GM12878 (cell line): ENCODE data around the gene SC5D. TPM values are rescaled to one million over a fixed set of nuclear protein-coding genes. Genes with fewer than 3 reads are reported as not detected.

ENCODE experiments used
- ASH2L ChIP-seq: fragments of 300-600, 200-600 bp; sonication (generic); IDR thresholded peaks from 2 replicates; pipeline ENCODE4 v1.6.1; 2017; ENCODE audit warnings: low read depth, mild to moderate bottlenecking, borderline replicate concordance
- BACH1 ChIP-seq: fragments of 450-650 bp; IDR thresholded peaks from 2 replicates; pipeline ENCODE4 v1.6.1; 2017; ENCODE audit warnings: mild to moderate bottlenecking, borderline replicate concordance
- BCL11A ChIP-seq: IDR thresholded peaks from 2 replicates; pipeline ENCODE4 v1.6.1; 2011; ENCODE audit warnings: low read depth, low read length
- BHLHE40 ChIP-seq, 2 experiments: fragments of 450-650 bp in 1 of 2; IDR thresholded peaks; 2 replicates each; pipeline ENCODE4 v1.6.1; 2011 to 2017; ENCODE audit warnings: low read depth in 2 of 2, borderline replicate concordance in 1 of 2, improper control_type of control experiment in 1 of 2, low read length in 1 of 2, mild to moderate bottlenecking in 1 of 2
- CBFB ChIP-seq: IDR thresholded peaks from 2 replicates; pipeline ENCODE4 v1.6.1; 2016; ENCODE audit warnings: antibody characterized with exemption, low read depth
- CHD1 ChIP-seq: IDR thresholded peaks from 2 replicates; pipeline ENCODE4 v1.6.1; 2012; ENCODE audit warnings: low read depth, low read length, improper control_type of control experiment
- CHD4 ChIP-seq: fragments of 200-600 bp; sonication (generic); IDR thresholded peaks from 2 replicates; pipeline ENCODE4 v1.6.1; 2016; ENCODE audit warnings: mild to moderate bottlenecking
- GATAD2B ChIP-seq: fragments of 450-650 bp; conservative IDR thresholded peaks from 2 replicates; pipeline ENCODE4 v1.6.1; 2017; ENCODE audit warnings: low read depth, mild to moderate bottlenecking, moderate library complexity
- KAT2A ChIP-seq: conservative IDR thresholded peaks from 2 replicates; pipeline ENCODE4 v1.6.1; 2011; ENCODE audit warnings: low read depth, low read length; ENCODE audit not compliant: control insufficient read depth
- MEF2B ChIP-seq: fragments of 450-650 bp; IDR thresholded peaks from 2 replicates; pipeline ENCODE4 v1.6.1; 2018; ENCODE audit warnings: mild to moderate bottlenecking, moderate library complexity; ENCODE audit not compliant: partially characterized antibody, poor library complexity, severe bottlenecking
- NFYB ChIP-seq: IDR thresholded peaks from 2 replicates; pipeline ENCODE4 v1.6.1; 2011; ENCODE audit warnings: low read depth, mild to moderate bottlenecking, low read length, improper control_type of control experiment, moderate library complexity; ENCODE audit not compliant: insufficient read depth
- POLR2A ChIP-seq: IDR thresholded peaks from 2 replicates; pipeline ENCODE4 v1.6.1; 2011; ENCODE audit warnings: low read depth, mild to moderate bottlenecking, low read length
- POLR2AphosphoS5 ChIP-seq: IDR thresholded peaks from 2 replicates; pipeline ENCODE4 v1.6.1; 2011; ENCODE audit warnings: mild to moderate bottlenecking, low read length, inconsistent platforms
- RAD51 ChIP-seq: fragments of 450-650 bp; IDR thresholded peaks from 2 replicates; pipeline ENCODE4 v1.6.1; 2016; ENCODE audit warnings: moderate library complexity, mild to moderate bottlenecking, inconsistent platforms
- SREBF1 ChIP-seq: IDR thresholded peaks from 2 replicates; pipeline ENCODE4 v1.6.1; 2012; ENCODE audit warnings: mild to moderate bottlenecking, low read length
- TCF3 ChIP-seq: IDR thresholded peaks from 2 replicates; pipeline ENCODE4 v1.6.1; 2012; ENCODE audit warnings: low read depth, mild to moderate bottlenecking, low read length, borderline replicate concordance; ENCODE audit not compliant: insufficient read depth
- ZSCAN29 ChIP-seq: fragments of 450-650 bp; IDR thresholded peaks from 2 replicates; pipeline ENCODE4 v1.6.1; 2017; ENCODE audit warnings: mild to moderate bottlenecking, moderate library complexity
- polyA plus RNA-seq, 11 experiments: library from polyadenylated mRNA; depleted of rRNA in 4 of 11; unstranded in 6 of 11; stranded (reverse) in 5 of 11; fragments of >200 nt; fragmentation: Nextera tagmentation in 4 of 11; fragmentation: Illumina TruSeq in 1 of 11; extraction: Ambion mirVana in 4 of 11; extraction: Trizol in 1 of 11; gene quantifications; 1 replicate in 1 of 11; 2 replicates in 10 of 11; pipeline versions ENCODE4 v1.2.1 to v1.2.3, GENCODE V29; 2011 to 2016; ENCODE audit warnings: inconsistent platforms in 2 of 11, missing spikeins in 2 of 11, low read depth in 1 of 11
- total RNA-seq, 4 experiments: library from RNA; depleted of rRNA in 3 of 4; stranded (reverse); fragments of >200 nt in 3 of 4; fragmentation: Illumina TruSeq in 1 of 4; extraction: Trizol in 1 of 4; gene quantifications; 2 replicates each; pipeline versions ENCODE4 v1.2.1 to v1.2.3, GENCODE V29; 2013 to 2021
- TF ChIP-seq, protein P1 (sequence below): fragments of 150-350 bp; IDR thresholded peaks from 2 replicates; pipeline ENCODE4 v1.6.1; 2014; ENCODE audit warnings: mild to moderate bottlenecking, low read depth, low read length
- TF ChIP-seq, protein P2 (sequence below): fragments of 450-650 bp; IDR thresholded peaks from 2 replicates; pipeline ENCODE4 v1.6.1; 2017; ENCODE audit warnings: antibody characterized with exemption, mild to moderate bottlenecking, moderate library complexity
- TF ChIP-seq, protein P3 (sequence below): fragments of 450-650 bp; IDR thresholded peaks from 2 replicates; pipeline ENCODE4 v1.6.1; 2017; ENCODE audit warnings: mild to moderate bottlenecking, low read depth, inconsistent platforms; ENCODE audit not compliant: poor library complexity, severe bottlenecking
- TF ChIP-seq, protein P4 (sequence below): fragments of 150-350 bp; IDR thresholded peaks from 2 replicates; pipeline ENCODE4 v1.6.1; 2016; ENCODE audit warnings: low read depth, low read length

The SC5D gene
- total and polyA plus RNA-seq, 10 of the 15 experiments (the other 5 are each of a cell fraction or from before 2014, with no cell fraction given): 23.7 to 134 (median 30.8) TPM

DNA sequence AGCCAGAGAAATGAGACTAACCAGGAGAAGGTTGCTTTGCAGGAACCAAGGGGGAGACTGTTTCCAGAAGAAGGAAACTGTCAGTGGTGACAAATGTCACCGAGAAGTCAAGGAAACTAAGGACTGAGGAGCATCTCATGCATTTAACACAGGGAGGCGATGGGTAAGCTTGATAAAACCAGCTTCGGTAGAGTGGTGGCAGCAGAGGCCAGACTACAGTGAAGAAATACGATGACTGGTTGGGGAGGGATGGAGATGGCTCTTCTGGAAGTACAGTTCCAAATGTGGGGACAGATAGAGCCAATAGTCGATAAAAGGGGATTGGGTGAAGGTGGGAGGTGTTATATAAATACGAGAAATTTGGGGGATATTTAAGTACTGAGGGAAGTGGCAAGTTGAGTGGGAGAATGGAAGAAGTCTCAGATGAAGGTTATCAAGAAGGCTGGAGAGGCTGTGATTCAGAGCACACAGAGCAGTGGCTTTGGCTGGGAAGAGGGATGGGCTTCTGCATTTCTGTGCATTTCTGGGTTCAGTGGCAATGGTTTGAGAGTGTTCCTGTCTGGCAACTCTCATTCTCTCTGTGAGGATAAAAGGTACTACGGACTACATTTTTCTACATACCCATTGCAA, 29.2 kb downstream of the SC5D start (continued):
- no peak for TF ChIP-seq SREBF1
- TF ChIP-seq, protein P1, sequence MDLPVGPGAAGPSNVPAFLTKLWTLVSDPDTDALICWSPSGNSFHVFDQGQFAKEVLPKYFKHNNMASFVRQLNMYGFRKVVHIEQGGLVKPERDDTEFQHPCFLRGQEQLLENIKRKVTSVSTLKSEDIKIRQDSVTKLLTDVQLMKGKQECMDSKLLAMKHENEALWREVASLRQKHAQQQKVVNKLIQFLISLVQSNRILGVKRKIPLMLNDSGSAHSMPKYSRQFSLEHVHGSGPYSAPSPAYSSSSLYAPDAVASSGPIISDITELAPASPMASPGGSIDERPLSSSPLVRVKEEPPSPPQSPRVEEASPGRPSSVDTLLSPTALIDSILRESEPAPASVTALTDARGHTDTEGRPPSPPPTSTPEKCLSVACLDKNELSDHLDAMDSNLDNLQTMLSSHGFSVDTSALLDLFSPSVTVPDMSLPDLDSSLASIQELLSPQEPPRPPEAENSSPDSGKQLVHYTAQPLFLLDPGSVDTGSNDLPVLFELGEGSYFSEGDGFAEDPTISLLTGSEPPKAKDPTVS: no peak
- no peak for TF ChIP-seq ASH2L
- no peak for TF ChIP-seq MEF2B
- TF ChIP-seq BCL11A: no peak
- TF ChIP-seq CHD1: no peak
- TF ChIP-seq BACH1: no peak
- no peak for TF ChIP-seq POLR2AphosphoS5
- TF ChIP-seq BHLHE40 (IDR thresholded peaks at IDR 0.05; ENCODE audit: borderline replicate concordance in 1 of 2, low read depth in 2 of 2, low read length in 1 of 2): no peak
- TF ChIP-seq NFYB: no peak
- no peak for TF ChIP-seq CHD4
- no peak for TF ChIP-seq GATAD2B
- no peak for TF ChIP-seq RAD51
- TF ChIP-seq KAT2A: no peak
- TF ChIP-seq ZSCAN29: no peak
- no peak for TF ChIP-seq POLR2A
- no peak for TF ChIP-seq CBFB
- TF ChIP-seq, protein P2, sequence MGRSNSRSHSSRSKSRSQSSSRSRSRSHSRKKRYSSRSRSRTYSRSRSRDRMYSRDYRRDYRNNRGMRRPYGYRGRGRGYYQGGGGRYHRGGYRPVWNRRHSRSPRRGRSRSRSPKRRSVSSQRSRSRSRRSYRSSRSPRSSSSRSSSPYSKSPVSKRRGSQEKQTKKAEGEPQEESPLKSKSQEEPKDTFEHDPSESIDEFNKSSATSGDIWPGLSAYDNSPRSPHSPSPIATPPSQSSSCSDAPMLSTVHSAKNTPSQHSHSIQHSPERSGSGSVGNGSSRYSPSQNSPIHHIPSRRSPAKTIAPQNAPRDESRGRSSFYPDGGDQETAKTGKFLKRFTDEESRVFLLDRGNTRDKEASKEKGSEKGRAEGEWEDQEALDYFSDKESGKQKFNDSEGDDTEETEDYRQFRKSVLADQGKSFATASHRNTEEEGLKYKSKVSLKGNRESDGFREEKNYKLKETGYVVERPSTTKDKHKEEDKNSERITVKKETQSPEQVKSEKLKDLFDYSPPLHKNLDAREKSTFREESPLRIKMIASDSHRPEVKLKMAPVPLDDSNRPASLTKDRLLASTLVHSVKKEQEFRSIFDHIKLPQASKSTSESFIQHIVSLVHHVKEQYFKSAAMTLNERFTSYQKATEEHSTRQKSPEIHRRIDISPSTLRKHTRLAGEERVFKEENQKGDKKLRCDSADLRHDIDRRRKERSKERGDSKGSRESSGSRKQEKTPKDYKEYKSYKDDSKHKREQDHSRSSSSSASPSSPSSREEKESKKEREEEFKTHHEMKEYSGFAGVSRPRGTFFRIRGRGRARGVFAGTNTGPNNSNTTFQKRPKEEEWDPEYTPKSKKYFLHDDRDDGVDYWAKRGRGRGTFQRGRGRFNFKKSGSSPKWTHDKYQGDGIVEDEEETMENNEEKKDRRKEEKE: no peak
- TF ChIP-seq TCF3: no peak
- TF ChIP-seq, protein P3, sequence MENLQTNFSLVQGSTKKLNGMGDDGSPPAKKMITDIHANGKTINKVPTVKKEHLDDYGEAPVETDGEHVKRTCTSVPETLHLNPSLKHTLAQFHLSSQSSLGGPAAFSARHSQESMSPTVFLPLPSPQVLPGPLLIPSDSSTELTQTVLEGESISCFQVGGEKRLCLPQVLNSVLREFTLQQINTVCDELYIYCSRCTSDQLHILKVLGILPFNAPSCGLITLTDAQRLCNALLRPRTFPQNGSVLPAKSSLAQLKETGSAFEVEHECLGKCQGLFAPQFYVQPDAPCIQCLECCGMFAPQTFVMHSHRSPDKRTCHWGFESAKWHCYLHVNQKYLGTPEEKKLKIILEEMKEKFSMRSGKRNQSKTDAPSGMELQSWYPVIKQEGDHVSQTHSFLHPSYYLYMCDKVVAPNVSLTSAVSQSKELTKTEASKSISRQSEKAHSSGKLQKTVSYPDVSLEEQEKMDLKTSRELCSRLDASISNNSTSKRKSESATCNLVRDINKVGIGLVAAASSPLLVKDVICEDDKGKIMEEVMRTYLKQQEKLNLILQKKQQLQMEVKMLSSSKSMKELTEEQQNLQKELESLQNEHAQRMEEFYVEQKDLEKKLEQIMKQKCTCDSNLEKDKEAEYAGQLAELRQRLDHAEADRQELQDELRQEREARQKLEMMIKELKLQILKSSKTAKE: no peak
- TF ChIP-seq, protein P4, sequence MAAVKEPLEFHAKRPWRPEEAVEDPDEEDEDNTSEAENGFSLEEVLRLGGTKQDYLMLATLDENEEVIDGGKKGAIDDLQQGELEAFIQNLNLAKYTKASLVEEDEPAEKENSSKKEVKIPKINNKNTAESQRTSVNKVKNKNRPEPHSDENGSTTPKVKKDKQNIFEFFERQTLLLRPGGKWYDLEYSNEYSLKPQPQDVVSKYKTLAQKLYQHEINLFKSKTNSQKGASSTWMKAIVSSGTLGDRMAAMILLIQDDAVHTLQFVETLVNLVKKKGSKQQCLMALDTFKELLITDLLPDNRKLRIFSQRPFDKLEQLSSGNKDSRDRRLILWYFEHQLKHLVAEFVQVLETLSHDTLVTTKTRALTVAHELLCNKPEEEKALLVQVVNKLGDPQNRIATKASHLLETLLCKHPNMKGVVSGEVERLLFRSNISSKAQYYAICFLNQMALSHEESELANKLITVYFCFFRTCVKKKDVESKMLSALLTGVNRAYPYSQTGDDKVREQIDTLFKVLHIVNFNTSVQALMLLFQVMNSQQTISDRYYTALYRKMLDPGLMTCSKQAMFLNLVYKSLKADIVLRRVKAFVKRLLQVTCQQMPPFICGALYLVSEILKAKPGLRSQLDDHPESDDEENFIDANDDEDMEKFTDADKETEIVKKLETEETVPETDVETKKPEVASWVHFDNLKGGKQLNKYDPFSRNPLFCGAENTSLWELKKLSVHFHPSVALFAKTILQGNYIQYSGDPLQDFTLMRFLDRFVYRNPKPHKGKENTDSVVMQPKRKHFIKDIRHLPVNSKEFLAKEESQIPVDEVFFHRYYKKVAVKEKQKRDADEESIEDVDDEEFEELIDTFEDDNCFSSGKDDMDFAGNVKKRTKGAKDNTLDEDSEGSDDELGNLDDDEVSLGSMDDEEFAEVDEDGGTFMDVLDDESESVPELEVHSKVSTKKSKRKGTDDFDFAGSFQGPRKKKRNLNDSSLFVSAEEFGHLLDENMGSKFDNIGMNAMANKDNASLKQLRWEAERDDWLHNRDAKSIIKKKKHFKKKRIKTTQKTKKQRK: no peak
